ENCODE measurements around the gene GLIS1.

GLIS1 gene

DNA sequence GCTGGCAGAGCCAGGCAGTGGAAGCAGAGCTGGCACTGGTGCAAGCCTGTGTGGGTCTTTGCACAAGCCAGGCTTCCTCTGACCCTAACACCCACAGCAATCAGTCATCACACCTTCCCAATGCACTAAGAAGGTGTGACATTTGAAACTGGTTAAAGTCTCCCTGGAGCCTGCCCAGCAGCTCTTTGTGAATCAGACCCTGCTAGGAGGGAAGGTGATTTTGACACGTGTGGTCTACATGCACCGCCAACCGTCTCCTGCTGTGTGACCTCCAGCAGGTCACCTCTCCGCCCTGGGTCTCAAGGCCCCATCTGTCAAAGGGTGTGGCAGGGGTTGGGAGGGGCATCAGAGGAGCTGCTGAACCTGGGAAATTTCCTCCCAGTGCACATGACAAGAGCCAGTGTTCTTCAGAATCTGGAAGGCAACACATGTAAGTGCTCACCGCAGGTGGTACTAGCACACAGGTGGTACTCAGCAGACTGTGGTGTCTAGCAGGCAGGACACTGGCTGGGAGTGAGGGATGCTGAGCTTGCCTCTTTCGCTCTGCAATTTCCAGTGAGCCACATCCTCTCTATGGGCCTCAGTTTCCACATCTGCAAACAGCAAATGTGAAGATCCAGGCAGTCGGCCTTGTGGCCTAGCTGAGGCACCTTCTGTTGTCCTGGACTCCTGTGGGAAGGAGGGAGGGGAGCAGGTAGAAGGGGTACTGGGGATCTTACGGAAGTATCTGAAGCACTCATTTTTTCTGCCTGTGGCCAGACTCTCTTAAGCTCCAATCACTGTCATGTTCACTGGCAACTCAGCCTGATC is 156.5 kb downstream of the GLIS1 start:
- no peak for DNase-seq (ENCODE audit: low read depth in 3 of 3, low spot score in 1 of 3)

DNA sequence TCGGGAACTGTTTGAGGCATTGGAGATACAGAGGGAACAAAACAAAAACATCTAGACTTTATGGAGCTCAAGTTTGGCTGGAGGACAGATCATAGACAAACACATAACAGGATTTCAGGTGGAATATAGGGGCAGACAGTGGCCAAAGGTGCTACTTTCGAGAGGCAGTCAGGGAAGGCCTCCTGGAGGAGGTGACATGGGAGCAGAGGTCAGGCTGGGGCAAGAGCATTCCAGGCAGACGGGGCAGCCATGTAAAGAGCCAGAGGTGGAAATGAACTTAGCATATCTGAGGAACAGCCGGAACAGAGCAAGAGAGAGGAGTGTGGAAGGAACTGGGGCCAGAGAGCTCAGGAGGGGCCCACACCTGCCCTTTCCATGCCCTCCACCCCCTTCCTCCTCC is 157.5 kb downstream of the GLIS1 start:
- no peak for DNase-seq (ENCODE audit: low read depth in 3 of 3, low spot score in 1 of 3)

- DNase-seq (ENCODE audit: low read depth in 3 of 3, low spot score in 1 of 3): no peak
These were observed 158.1 kb downstream of the GLIS1 start for GRCh38 chr1:53580739-53581475.

DNA sequence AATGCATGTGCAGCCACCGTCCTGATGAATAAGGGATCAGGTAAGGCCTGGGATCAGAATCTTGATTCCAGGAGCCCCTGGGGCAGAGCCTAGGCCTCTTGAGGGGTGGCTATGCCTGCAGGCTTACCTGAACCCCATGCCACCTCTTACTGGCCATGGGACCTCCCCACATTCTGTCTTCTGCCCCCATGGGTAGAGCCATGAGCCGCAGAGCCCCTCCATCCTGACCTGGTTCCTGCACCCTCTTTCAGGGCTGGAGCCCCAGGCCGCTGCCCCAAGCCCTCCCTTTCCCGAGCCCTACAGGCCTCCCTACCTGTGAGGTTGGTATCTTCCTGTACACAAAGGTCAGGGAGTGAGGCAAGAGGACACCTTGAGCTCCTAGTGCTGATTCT is 159.0 kb downstream of the GLIS1 start:
- no peak for DNase-seq (ENCODE audit: low read depth in 3 of 3, low spot score in 1 of 3)

GRCh38 chr1:53579221-53580008 is 159.5 kb downstream of the GLIS1 start:
- DNase-seq (ENCODE audit: low read depth in 3 of 3, low spot score in 1 of 3): no peak

DNA sequence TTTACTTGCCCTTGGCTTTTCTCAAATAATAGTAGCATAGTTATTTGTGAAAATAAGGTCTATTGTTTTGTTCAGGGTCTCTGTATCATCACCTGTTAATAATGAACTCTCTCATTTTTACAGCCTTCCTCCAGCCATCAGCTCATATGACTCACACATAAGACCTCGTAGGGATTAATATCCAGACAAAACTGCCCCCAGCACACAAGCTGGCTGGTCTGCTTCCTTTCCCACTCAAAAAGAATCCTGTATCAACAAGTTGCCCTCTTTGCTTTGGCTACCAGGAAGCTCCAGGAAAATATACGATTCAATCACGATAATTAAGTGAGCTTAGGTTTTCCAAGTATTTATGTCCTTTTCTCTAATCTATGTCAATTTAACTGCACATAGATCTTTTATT is 160.6 kb downstream of the GLIS1 start:
- no peak for DNase-seq (ENCODE audit: low read depth in 3 of 3, low spot score in 1 of 3)

GRCh38 chr1:53577761-53578100 is 161.2 kb downstream of the GLIS1 start:
- no peak for DNase-seq (ENCODE audit: low read depth in 3 of 3, low spot score in 1 of 3)

- no peak for DNase-seq (ENCODE audit: low read depth in 3 of 3, low spot score in 1 of 3)
These were observed 161.9 kb downstream of the GLIS1 start for GRCh38 chr1:53576866-53577760.

DNA sequence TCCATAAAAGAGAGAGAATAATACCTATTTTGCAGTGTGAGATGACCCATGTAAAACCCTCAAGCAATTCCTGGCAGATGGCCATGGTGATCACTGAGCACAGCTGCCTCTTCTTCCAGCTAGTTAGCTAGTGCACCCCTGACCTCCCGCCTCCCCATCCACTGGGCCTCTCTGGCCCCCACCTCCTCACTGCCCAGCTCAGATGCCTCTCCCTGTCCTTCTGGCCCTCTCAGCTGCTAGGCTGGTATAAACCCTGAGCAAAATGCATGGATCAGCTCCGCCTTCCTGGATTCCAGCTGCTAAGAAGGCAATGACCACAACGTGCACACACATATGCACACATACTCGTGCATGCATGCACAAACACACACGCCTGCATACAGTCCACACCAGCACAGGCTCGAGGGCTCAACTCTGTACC is 162.6 kb downstream of the GLIS1 start:
- no peak for DNase-seq (ENCODE audit: low read depth in 3 of 3, low spot score in 1 of 3)

DNA sequence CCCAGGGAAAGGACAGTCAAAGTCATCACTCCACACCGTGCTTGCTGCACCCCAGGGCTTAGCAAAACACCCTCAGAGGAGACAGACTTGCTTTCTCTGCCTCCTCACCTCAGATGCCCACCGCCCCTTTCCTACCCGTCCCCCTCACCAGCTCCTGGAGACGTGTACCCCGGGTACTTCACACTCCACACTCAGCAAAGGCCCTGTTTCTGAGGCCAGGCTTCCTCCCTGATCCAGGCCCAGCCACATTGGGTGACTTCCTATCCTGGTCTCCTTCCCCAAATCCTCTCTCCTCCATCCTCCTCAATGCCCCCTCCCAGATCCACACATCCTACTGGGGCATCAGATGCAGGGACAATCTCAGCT is 163.0 kb downstream of the GLIS1 start:
- no peak for DNase-seq (ENCODE audit: low read depth in 3 of 3, low spot score in 1 of 3)

DNA sequence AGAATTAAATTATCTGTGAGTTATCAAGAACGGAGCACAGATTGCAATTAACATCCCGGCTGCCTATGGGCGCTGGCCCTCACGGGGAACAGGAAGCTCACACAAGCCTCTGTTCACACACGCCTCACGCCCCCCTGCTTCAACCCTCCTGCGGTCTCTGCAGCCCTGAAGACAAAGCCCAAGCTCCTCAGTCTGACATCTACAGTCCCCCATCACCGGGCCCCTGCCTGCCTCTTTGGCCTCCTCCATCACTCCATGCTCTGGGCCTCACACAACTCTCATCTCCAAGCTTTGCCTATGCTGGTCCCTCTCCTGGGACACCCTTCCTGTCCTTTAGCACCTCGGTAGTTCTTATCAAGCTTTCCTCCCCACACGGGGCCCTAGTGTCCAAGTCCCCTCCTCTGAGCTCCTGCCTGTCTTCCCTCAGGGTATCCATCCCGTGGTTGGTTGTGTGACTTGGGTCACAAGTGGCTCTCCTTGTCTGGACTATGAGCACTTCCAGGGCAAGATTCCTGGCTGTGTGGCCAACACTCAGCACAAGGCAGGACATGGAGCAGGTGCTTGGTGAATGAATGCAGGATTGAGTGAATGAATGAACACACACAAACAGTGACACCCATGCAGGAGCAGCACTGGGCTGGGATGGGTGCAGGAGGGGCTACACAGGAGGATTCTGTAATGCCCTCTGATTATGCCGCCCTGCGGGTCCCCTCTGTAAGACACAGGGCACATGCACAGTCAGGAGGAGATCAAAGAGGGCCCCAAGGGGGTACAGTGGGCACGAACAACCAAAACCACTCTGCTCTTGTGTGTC is 163.6 kb downstream of the GLIS1 start:
- DNase-seq (ENCODE audit: low read depth in 3 of 3, low spot score in 1 of 3): no peak

- no peak for DNase-seq (ENCODE audit: low read depth in 3 of 3, low spot score in 1 of 3)
These were observed 164.3 kb downstream of the GLIS1 start for GRCh38 chr1:53574621-53575020.

GRCh38 chr1:53573931-53574330 is 165.0 kb downstream of the GLIS1 start:
- no peak for DNase-seq (ENCODE audit: low read depth in 3 of 3, low spot score in 1 of 3)

DNA sequence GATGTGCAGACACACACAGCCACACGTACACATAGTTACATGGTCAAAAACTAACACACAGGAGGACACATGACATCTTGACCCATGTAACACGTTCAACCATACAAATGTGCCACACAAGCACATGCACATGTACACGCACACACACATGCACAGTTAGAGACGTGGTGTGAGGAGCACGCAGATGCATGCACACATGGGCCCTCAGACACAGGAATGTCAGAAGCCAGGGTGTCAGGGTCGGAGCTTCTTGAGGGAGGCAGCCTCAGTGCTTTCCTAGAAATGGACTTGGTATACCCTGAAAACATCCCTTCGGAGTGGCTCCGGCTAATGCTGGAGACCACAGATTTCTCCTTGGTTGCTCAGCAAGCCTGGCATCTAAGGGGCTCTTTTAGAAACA is 165.4 kb downstream of the GLIS1 start:
- DNase-seq (ENCODE audit: low read depth in 3 of 3, low spot score in 1 of 3): no peak

DNA sequence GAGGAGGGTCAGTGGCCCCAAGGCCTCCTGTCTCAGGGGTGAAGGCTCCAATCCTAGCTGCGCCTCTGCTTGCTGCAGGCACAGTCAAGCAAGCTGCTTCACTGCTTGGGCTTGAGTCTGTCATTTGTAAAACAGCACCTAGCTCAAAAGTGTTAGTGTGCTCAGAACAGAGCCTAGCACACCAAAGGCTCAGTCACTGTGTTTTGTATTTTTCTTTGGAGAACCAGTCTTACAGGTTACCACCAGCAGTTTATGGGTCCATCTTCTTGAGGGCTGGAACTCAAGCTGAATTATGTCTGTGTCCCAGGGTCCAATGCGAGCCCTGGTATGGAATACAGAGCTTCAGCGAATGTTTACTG is 166.2 kb downstream of the GLIS1 start:
- no peak for DNase-seq (ENCODE audit: low read depth in 3 of 3, low spot score in 1 of 3)

DNA sequence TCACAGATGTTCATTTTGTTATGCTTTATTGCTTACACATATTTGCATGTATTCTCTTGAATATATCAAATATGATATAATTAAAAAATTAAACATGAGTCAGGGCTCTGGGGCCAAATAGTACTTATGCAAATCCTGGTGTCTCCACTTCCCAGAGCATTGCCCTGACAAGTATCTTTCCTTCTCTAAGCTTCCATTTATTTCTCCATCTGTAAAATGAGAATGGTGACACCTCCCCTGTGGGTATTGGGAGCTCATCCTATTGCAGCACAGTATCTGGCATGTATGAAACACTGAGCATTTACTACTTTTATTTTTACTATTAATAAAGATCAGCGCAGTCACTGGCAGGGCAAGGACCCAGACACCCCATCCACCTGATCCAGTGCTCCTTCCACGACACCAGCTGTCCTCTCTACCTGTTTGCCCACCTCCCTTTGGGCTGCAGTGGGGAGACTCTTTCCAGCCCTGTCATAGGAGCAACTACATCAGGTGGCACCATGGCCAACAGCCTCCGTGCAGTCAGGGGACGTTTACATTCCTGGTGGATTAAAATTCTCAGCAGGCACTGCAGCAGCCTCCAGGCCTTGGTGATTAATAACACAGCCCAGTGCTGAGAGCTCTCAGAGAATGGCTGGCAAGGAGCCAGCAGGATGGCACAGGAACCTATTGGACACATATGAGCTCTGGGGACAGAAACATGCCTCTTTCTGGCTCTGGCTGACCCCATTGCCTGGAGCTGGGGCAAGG is 166.7 kb downstream of the GLIS1 start:
- DNase-seq (ENCODE audit: low read depth in 3 of 3, low spot score in 1 of 3): no peak

DNA sequence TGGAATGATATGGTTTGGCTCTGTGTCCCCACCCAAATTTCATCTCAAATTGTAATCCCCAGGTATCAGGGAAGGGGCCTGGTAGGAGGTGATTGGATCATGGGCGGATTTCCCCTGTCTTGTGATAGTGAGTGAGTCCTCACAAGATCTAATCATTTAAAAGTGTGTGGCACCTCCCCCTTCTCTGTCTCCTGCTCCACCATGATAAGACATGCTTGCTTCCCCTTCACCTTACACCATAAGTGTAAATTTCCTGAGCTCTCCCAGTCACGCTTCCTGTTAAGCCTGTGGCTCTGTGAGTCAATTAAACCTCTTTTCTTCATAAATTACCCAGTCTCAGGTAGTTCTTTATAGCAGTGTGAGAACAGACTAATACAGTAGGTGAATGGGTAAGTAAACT is 170.4 kb downstream of the GLIS1 start:
- no peak for DNase-seq (ENCODE audit: low read depth in 3 of 3, low spot score in 1 of 3)

DNA sequence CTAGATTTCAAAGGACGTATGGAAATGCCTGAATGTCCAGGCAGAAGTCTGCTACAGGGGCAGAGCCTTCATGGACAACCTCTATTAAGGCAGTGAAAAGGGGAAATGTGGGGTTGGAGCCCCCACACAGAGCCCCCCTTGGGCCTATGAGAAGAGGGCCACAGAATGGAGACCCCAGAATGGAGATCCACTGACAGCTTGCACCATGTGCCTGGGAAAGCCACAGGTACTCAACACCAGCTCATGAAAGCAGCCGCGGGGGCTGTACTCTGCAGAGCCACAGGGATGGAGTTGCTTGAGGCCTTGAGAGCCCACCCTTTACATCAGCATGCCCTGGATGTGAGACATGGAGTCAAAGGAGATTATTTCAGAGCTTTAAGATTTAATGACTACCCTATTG is 171.1 kb downstream of the GLIS1 start:
- DNase-seq (ENCODE audit: low read depth in 3 of 3, low spot score in 1 of 3): no peak

DNA sequence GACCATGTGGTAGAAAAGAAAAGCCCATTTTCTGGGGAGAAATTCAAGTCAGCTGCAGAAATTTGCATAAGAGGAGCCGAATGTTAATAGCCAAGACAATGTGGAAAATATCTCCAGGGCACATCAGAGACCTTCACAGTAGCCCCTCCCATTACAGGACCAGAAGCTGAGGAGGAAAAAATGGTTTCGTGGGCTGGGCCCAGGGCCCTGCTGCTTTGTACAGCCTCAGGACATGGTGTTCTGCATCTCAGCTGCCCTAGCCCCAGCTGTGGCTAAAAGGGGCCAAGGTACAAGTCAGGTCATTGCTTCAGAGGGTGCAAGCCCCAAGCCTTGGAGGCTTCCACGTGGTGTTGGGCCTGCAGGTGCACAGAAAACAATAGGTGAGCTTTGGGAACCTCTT is 171.5 kb downstream of the GLIS1 start:
- DNase-seq (ENCODE audit: low read depth in 3 of 3, low spot score in 1 of 3): no peak

DNA sequence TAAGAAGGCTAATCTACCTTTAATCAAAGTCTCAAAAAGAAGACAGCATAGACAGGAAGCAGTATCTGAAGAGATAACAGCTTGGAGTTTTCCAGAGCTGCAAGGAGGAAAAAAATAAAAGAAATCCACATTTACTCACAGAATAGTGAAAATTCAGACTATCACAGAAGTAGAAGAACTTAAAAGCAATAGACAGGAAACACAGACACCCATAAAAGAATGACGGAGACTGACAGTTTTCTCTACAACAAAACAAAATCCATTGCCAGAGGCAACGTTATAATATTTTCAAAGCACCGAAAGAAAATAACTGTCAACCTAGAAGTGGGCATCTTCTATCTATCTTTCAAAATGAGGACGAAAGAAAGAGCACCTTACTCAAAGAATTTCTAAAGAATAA is 175.4 kb downstream of the GLIS1 start:
- DNase-seq (ENCODE audit: low read depth in 3 of 3, low spot score in 1 of 3): no peak
